A549 (cell line): ENCODE results near the gene FRY. TPM values are rescaled to one million over a fixed set of nuclear protein-coding genes. Genes with fewer than 3 reads are reported as not detected.

Experiments used
- ATAC-seq, 2 experiments: fragments of 200-7000 bp in 1 of 2; fragments of >200 bp in 1 of 2; cut with Nextera tagmentation in 1 of 2; cut with Tn5 transposase in 1 of 2; 3 replicates each; pipeline versions ENCODE4 v1.8.0 to v1.9.1; 2018 to 2020; ENCODE audit warnings: mild to moderate bottlenecking in 1 of 2, moderate library complexity in 1 of 2
- CTCF ChIA-PET: fragments of 300-600 bp; sonication (Branson Sonifier 250); formaldehyde crosslinking; extraction: SDS; loops from one replicate; lab custom pipeline; 2021; ENCODE audit warnings: antibody characterized with exemption, inconsistent platforms; lab: Yijun Ruan, JAX
- POLR2A ChIA-PET: fragments of 350-600 bp; formaldehyde crosslinking; extraction: SDS; loops from one replicate; lab custom pipeline; 2021; ENCODE audit warnings: antibody characterized with exemption, inconsistent platforms; lab: Yijun Ruan, JAX
- DNase-seq, 2 experiments: peaks; one replicate each; pipeline versions ENCODE4 v3.0.0 to v3.0.0-alpha.2; 2011 to 2016; ENCODE audit warnings: low read depth in 1 of 2, low spot score in 1 of 2
- FAIRE-seq: peaks from 2 replicates; lab custom pipeline; 2011; peaks lifted over from hg19 to GRCh38; lab: Jason Lieb, UNC
- H3K27ac ChIP-seq, 2 experiments: fragments of >200 bp; sonication (Bioruptor Twin); formaldehyde crosslinking; 3 replicates each; pipeline ENCODE4 v1.5.1; 2016 to 2017
- H3K4me1 ChIP-seq: fragments of >200 bp; sonication (Bioruptor Twin); formaldehyde crosslinking; 3 replicates; pipeline ENCODE4 v1.6.1; 2016
- H3K4me2 ChIP-seq: fragments of >200 bp; sonication (Bioruptor Twin); formaldehyde crosslinking; 3 replicates; pipeline ENCODE4 v1.6.1; 2016
- H3K4me3 ChIP-seq: fragments of >200 bp; sonication (Bioruptor Twin); formaldehyde crosslinking; 3 replicates; pipeline ENCODE4 v1.5.1; 2016
- H3K9me3 ChIP-seq: fragments of >200 bp; sonication (Bioruptor Twin); formaldehyde crosslinking; 3 replicates; pipeline ENCODE4 v1.6.1; 2016
- BHLHE40 ChIP-seq: IDR thresholded peaks from 2 replicates; pipeline ENCODE4 v1.6.1; 2012; ENCODE audit warnings: low read depth, low read length, inconsistent platforms
- CBX2 ChIP-seq: fragments of 200-600 bp; sonication (generic); IDR thresholded peaks from 2 replicates; pipeline ENCODE4 v1.6.1; 2016; ENCODE audit warnings: low read depth, mild to moderate bottlenecking, borderline replicate concordance
- CBX8 ChIP-seq: fragments of 200-600 bp; sonication (generic); IDR thresholded peaks from 2 replicates; pipeline ENCODE4 v1.6.1; 2016
- CTCF ChIP-seq: fragments of >200 bp; sonication (Bioruptor Twin); formaldehyde crosslinking; IDR thresholded peaks from 3 replicates; pipeline ENCODE4 v1.5.1; 2016
- EP300 ChIP-seq, 2 experiments: fragments of >200 bp; sonication (Bioruptor Twin); formaldehyde crosslinking; IDR thresholded peaks; 2 replicates in 1 of 2; 3 replicates in 1 of 2; pipeline ENCODE4 v1.6.1; 2016 to 2017
- ESRRA ChIP-seq: fragments of 150-350 bp; IDR thresholded peaks from 2 replicates; pipeline ENCODE4 v1.6.1; 2014; ENCODE audit warnings: mild to moderate bottlenecking, low read length, borderline replicate concordance
- FOXS1 ChIP-seq: fragments of 250-450 bp; sonication (Bioruptor Pico); IDR thresholded peaks from 2 replicates; pipeline ENCODE4 v1.5.0; 2020; ENCODE audit warnings: mild to moderate bottlenecking, moderate library complexity
- GATA3 ChIP-seq: IDR thresholded peaks from 2 replicates; pipeline ENCODE4 v1.6.1; 2012; ENCODE audit warnings: borderline replicate concordance
- HDAC2 ChIP-seq: fragments of 200-600 bp; sonication (generic); IDR thresholded peaks from 2 replicates; pipeline ENCODE4 v1.6.1; 2016
- JUNB ChIP-seq: fragments of >200 bp; sonication (Bioruptor Twin); formaldehyde crosslinking; IDR thresholded peaks from 2 replicates; pipeline ENCODE4 v1.6.1; 2016
- KDM1A ChIP-seq: fragments of 200-600 bp; sonication (generic); IDR thresholded peaks from 2 replicates; pipeline ENCODE4 v1.6.1; 2016; ENCODE audit warnings: low read depth, mild to moderate bottlenecking
- KDM5A ChIP-seq: fragments of 200-600 bp; sonication (generic); IDR thresholded peaks from 2 replicates; pipeline ENCODE4 v1.6.1; 2016; ENCODE audit warnings: antibody characterized with exemption, mild to moderate bottlenecking
- MAX ChIP-seq: IDR thresholded peaks from 2 replicates; pipeline ENCODE4 v1.6.1; 2012
- MAZ ChIP-seq: fragments of 150-350 bp; IDR thresholded peaks from 2 replicates; pipeline ENCODE4 v1.6.1; 2014; ENCODE audit warnings: antibody characterized with exemption, low read depth, low read length, borderline replicate concordance
- NFE2L2 ChIP-seq: fragments of 150-350 bp; conservative IDR thresholded peaks from 2 replicates; pipeline ENCODE4 v1.6.1; 2014; ENCODE audit warnings: low read length
- NPAS2 ChIP-seq: fragments of 250-450 bp; sonication (Bioruptor Pico); IDR thresholded peaks from 2 replicates; pipeline ENCODE4 v1.8.0; 2022; ENCODE audit warnings: mild to moderate bottlenecking, moderate library complexity, borderline replicate concordance
- NR3C1 ChIP-seq: fragments of >200 bp; sonication (Bioruptor Twin); formaldehyde crosslinking; IDR thresholded peaks from 3 replicates; pipeline ENCODE4 v1.6.1; 2017
- PHF8 ChIP-seq: fragments of 200-600 bp; sonication (generic); IDR thresholded peaks from 2 replicates; pipeline ENCODE4 v1.6.1; 2016; ENCODE audit warnings: low read depth, mild to moderate bottlenecking, antibody characterized with exemption, moderate library complexity, borderline replicate concordance
- POLR2A ChIP-seq: IDR thresholded peaks from 2 replicates; pipeline ENCODE4 v1.6.1; 2012; ENCODE audit warnings: mild to moderate bottlenecking, low read length
- POLR2AphosphoS2 ChIP-seq: conservative IDR thresholded peaks from 2 replicates; pipeline ENCODE4 v1.6.1; 2012; ENCODE audit warnings: low read length, improper control_type of control experiment, inconsistent platforms
- RARB ChIP-seq: fragments of 250-450 bp; sonication (Bioruptor Pico); IDR thresholded peaks from 2 replicates; pipeline ENCODE4 v1.8.0; 2021; ENCODE audit warnings: mild to moderate bottlenecking, moderate library complexity
- RCOR1 ChIP-seq: fragments of 150-350 bp; IDR thresholded peaks from 2 replicates; pipeline ENCODE4 v1.6.1; 2014; ENCODE audit warnings: antibody characterized with exemption, low read length, low read depth
- RNF2 ChIP-seq: fragments of 200-600 bp; sonication (generic); IDR thresholded peaks from 2 replicates; pipeline ENCODE4 v1.6.1; 2016; ENCODE audit warnings: low read depth, mild to moderate bottlenecking, antibody characterized with exemption, moderate library complexity, borderline replicate concordance
- SREBF2 ChIP-seq: fragments of 450-650 bp; IDR thresholded peaks from 2 replicates; pipeline ENCODE4 v1.6.1; 2014; ENCODE audit warnings: mild to moderate bottlenecking, moderate library complexity
- TFCP2L1 ChIP-seq: fragments of 250-450 bp; sonication (Bioruptor Pico); IDR thresholded peaks from 2 replicates; pipeline ENCODE4 v1.5.0; 2021; ENCODE audit warnings: mild to moderate bottlenecking
- TP53 ChIP-seq: fragments of 250-450 bp; sonication (Bioruptor Pico); IDR thresholded peaks from 2 replicates; pipeline ENCODE4 v1.5.0; 2021; ENCODE audit warnings: mild to moderate bottlenecking, moderate library complexity
- USF2 ChIP-seq: fragments of 450-650 bp; IDR thresholded peaks from 2 replicates; pipeline ENCODE4 v1.6.1; 2014; ENCODE audit warnings: antibody characterized with exemption
- ZC3H11A ChIP-seq: fragments of 450-650 bp; IDR thresholded peaks from 2 replicates; pipeline ENCODE4 v1.6.1; 2014; ENCODE audit warnings: antibody characterized with exemption, mild to moderate bottlenecking
- ZNF302 ChIP-seq: fragments of 250-450 bp; sonication (Bioruptor Pico); IDR thresholded peaks from 2 replicates; pipeline ENCODE4 v1.9.0; 2021; ENCODE audit warnings: inconsistent platforms, mild to moderate bottlenecking, moderate library complexity
- ZSCAN20 ChIP-seq: fragments of 250-450 bp; sonication (Bioruptor Pico); IDR thresholded peaks from 2 replicates; pipeline ENCODE4 v1.8.0; 2022; ENCODE audit warnings: mild to moderate bottlenecking, moderate library complexity
- WGBS: methylation state at CpG from one replicate; pipeline ENCODE4 v1.1.6; 2017; ENCODE audit errors: missing lambda C conversion rate; 5-methylcytosine and 5-hydroxymethylcytosine counted together
- polyA plus RNA-seq, 4 experiments: library from polyadenylated mRNA; depleted of rRNA in 3 of 4; stranded (reverse); fragments of >200 nt; fragmentation: RNase III in 1 of 4; extraction: RNeasy Plus Mini Kit Qiagen cat#74134 plus additional on column Dnase treatment in 1 of 4; gene quantifications; 2 replicates in 3 of 4; 3 replicates in 1 of 4; pipeline ENCODE4 v1.2.3, GENCODE V29; 2011 to 2017
- TF ChIP-seq, protein P1 (sequence below): fragments of >200 bp; sonication (Bioruptor Twin); formaldehyde crosslinking; IDR thresholded peaks from 3 replicates; pipeline ENCODE4 v1.6.1; 2016
- TF ChIP-seq, protein P2 (sequence below): fragments of 250-450 bp; sonication (Bioruptor Pico); IDR thresholded peaks from 2 replicates; pipeline ENCODE4 v1.5.0; 2020; ENCODE audit warnings: low read depth, mild to moderate bottlenecking, moderate library complexity

Gene FRY
- polyA plus RNA-seq, 2 of the 4 experiments (the other 2 are of a cell fraction), result 0.08 to 0.26 TPM

DNA sequence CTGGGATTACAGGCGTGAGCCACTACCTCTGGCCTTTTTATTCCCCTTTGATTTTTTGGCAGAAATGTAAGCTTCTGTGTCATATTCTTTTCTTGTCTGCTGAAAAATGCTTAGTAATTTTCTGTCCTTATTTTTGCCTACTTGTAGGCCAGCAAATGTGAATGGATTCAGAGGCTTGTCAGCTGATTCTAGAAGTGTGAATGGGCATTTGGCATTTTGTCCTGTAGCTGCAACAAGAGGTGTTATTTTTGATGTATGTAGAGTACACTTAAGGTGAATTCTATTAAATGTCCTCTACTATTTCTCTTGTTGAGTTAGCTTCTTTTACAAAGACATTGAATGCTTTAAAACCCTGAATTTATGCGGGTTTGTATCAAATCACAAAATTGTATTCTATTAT lies 50.0 kb downstream of the FRY start:
- Histone ChIP-seq H3K4me2 (no peak overlapping the region), H3K27ac (no peak overlapping the region), H3K9me3 (no peaks in the 10 kb centered on the region), H3K4me1 (no peaks in the 10 kb centered on the region), H3K4me3 (no peak overlapping the region)
- ATAC-seq, result no peak
- CTCF ChIA-PET, result no interaction called here
- no peak for FAIRE-seq
- no peak for TF ChIP-seq CBX8
- no peak for TF ChIP-seq ZC3H11A
- no peak for TF ChIP-seq MAX
- no peak for TF ChIP-seq TFCP2L1 (CRISPR knock-in tag)
- DNase-seq, result no peak
- POLR2A ChIA-PET, result no interaction called here
- 93% methylated on average over 2 of the region's 2 CpGs for WGBS

GRCh38 chr13:32086366-32086765 lies 54.8 kb downstream of the FRY start:
- CTCF ChIA-PET, result no interaction called here
- no peak overlapping the region for H3K27ac ChIP-seq
- H3K4me3 ChIP-seq, result no peak overlapping the region
- 0 out of 3 replicates have a peak, but pooled peaks cover 4% of the 10 kb centered on the region for H3K4me1 ChIP-seq
- 66% methylated on average over 2 of the region's 2 CpGs for WGBS
- no peak for DNase-seq
- TF ChIP-seq KDM5A, result no peak
- no peak for TF ChIP-seq ESRRA
- TF ChIP-seq RARB (CRISPR knock-in tag), result no peak
- TF ChIP-seq POLR2AphosphoS2, result no peak
- no peak for TF ChIP-seq EP300 (IDR thresholded peaks at IDR 0.05)
- TF ChIP-seq USF2, result no peak
- no peak for TF ChIP-seq PHF8
- TF ChIP-seq NPAS2 (CRISPR knock-in tag), result no peak
- TF ChIP-seq ZC3H11A, result no peak
- no peak for TF ChIP-seq NFE2L2
- TF ChIP-seq HDAC2, result no peak
- TF ChIP-seq ZSCAN20 (CRISPR knock-in tag), result no peak
- no peak for TF ChIP-seq BHLHE40
- TF ChIP-seq RCOR1, result no peak
- TF ChIP-seq JUNB, result no peak
- no peak for TF ChIP-seq NR3C1
- TF ChIP-seq FOXS1 (CRISPR knock-in tag), result no peak
- TF ChIP-seq SREBF2, result no peak
- TF ChIP-seq, protein P1, sequence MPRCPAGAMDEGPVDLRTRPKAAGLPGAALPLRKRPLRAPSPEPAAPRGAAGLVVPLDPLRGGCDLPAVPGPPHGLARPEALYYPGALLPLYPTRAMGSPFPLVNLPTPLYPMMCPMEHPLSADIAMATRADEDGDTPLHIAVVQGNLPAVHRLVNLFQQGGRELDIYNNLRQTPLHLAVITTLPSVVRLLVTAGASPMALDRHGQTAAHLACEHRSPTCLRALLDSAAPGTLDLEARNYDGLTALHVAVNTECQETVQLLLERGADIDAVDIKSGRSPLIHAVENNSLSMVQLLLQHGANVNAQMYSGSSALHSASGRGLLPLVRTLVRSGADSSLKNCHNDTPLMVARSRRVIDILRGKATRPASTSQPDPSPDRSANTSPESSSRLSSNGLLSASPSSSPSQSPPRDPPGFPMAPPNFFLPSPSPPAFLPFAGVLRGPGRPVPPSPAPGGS, result no peak
- no peak for TF ChIP-seq RNF2
- TF ChIP-seq, all 56 proteins: peak for 0
- ATAC-seq, result no peak
- POLR2A ChIA-PET, result no interaction called here
- H3K9me3 ChIP-seq, result no peaks in the 10 kb centered on the region
- FAIRE-seq, result no peak
- H3K4me2 ChIP-seq, result no peak overlapping the region

DNA sequence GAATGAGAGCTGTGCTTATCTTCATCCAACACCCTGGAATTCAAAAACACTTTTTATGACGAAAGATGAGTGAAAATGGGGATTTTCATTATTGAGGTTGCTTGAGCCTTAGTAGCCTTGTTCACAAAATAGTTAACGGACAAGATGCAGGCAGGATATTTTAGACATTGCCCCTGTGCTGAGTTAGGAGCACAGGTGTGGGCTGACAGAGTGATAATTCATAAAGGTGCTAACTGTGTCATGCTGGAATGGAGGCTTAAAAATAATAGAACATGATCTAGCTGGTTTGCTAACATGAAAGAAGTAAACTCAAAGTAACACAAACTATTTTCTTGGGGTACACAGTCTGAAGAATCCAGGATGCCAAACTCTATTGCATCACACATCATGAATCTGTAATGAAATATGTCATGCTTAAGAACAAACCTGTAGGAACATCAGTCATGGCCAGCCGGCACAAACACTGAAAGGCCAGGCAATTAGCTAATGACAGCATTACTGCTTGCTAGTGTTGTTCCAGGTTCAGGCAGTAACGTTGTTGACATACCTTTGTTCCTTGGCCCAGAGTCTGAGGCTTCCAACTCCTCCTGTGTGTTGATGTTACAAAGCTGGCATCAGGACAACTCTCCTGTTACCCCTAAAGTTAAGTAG lies 55.3 kb downstream of the FRY start:
- DNase-seq, result no peak
- no peak for ATAC-seq
- FAIRE-seq, result no peak
- no peak overlapping the region for H3K4me3 ChIP-seq
- no peaks in the 10 kb centered on the region for H3K9me3 ChIP-seq
- 0 out of 3 replicates have a peak, but pooled peaks cover 4% of the 10 kb centered on the region for H3K4me1 ChIP-seq
- POLR2A ChIA-PET, result no interaction called here
- H3K4me2 ChIP-seq, result no peak overlapping the region
- CTCF ChIA-PET, result no interaction called here
- no peak overlapping the region for H3K27ac ChIP-seq
- 71% methylated on average over 3 of the region's 4 CpGs for WGBS
- TF ChIP-seq GATA3, result no peak
- no peak for TF ChIP-seq ZNF302
- TF ChIP-seq POLR2A, result no peak
- TF ChIP-seq MAZ, result no peak
- TF ChIP-seq TP53 (CRISPR knock-in tag), result no peak
- no peak for TF ChIP-seq KDM1A
- TF ChIP-seq CTCF, result no peak
- no peak for TF ChIP-seq JUNB
- TF ChIP-seq, protein P2, sequence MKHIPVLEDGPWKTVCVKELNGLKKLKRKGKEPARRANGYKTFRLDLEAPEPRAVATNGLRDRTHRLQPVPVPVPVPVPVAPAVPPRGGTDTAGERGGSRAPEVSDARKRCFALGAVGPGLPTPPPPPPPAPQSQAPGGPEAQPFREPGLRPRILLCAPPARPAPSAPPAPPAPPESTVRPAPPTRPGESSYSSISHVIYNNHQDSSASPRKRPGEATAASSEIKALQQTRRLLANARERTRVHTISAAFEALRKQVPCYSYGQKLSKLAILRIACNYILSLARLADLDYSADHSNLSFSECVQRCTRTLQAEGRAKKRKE (CRISPR knock-in tag), result no peak
- TF ChIP-seq, protein P1, result no peak
- no peak for TF ChIP-seq CBX2
